ENCODE measurements around the gene ATE1. TPM values are rescaled to one million over a fixed set of nuclear protein-coding genes. Genes with fewer than 3 reads are reported as not detected.

Gene ATE1
- 10 to 100 TPM; 24.5 to 27.3 TPM for total RNA-seq
- 10 to 100 TPM; 29.1 to 35.4 (median 33.3) TPM for polyA plus RNA-seq (ENCODE audit: insufficient read length in 6 of 6)
- long read RNA-seq, donor 1, full-length matches to known transcripts: 2 of 8 reads
- long read RNA-seq, donor 1, partial matches to known transcripts: 6 of 8 reads
- long read RNA-seq, donor 1, other reads (novel, unspliced or antisense): 0 of 8 reads
- long read RNA-seq, donor 2, full-length matches to known transcripts: 3 of 33 reads
- long read RNA-seq, donor 2, partial matches to known transcripts: 30 of 33 reads
- long read RNA-seq, donor 2, other reads (novel, unspliced or antisense): 0 of 33 reads
- long read RNA-seq, donor 3, full-length matches to known transcripts: 2 of 2 reads
- long read RNA-seq, donor 3, partial matches to known transcripts: 0 of 2 reads
- long read RNA-seq, donor 3, other reads (novel, unspliced or antisense): 0 of 2 reads
- long read RNA-seq, donor 4, full-length matches to known transcripts: 2 of 4 reads
- long read RNA-seq, donor 4, partial matches to known transcripts: 1 of 4 reads
- long read RNA-seq, donor 4, other reads (novel, unspliced or antisense): 1 of 4 reads
- long read RNA-seq, donor 5, full-length matches to known transcripts: 5 of 14 reads
- long read RNA-seq, donor 5, partial matches to known transcripts: 0 of 14 reads
- long read RNA-seq, donor 5, other reads (novel, unspliced or antisense): 9 of 14 reads
- long read RNA-seq, donor 6, full-length matches to known transcripts: 4 of 4 reads
- long read RNA-seq, donor 6, partial matches to known transcripts: 0 of 4 reads
- long read RNA-seq, donor 6, other reads (novel, unspliced or antisense): 0 of 4 reads
- long read RNA-seq, donor 7, partial matches to known transcripts: 9 of 11 reads
- long read RNA-seq, donor 7, other reads (novel, unspliced or antisense): 0 of 11 reads
- long read RNA-seq, donor 8, full-length matches to known transcripts: 1 of 8 reads
- long read RNA-seq, donor 8, partial matches to known transcripts: 7 of 8 reads
- long read RNA-seq, donor 8, other reads (novel, unspliced or antisense): 0 of 8 reads
- long read RNA-seq, donor 9: 0 reads
- long read RNA-seq, donor 10, partial matches to known transcripts: 2 of 5 reads
- long read RNA-seq, donor 10, other reads (novel, unspliced or antisense): 3 of 5 reads
- long read RNA-seq, donor 11, full-length matches to known transcripts: 4 of 4 reads
- long read RNA-seq, donor 11, partial matches to known transcripts: 0 of 4 reads
- long read RNA-seq, donor 11, other reads (novel, unspliced or antisense): 0 of 4 reads
- long read RNA-seq, donor 12, full-length matches to known transcripts: 5 of 5 reads
- long read RNA-seq, donor 12, partial matches to known transcripts: 0 of 5 reads
- long read RNA-seq, donor 12, other reads (novel, unspliced or antisense): 0 of 5 reads

GRCh38 chr10:121927841-121928527 lies at the start of gene ATE1:
Gene ATE1, minus strand, starts transcription at chr10:121928031. Its CDS starts 82 bp downstream, at chr10:121927949.
- no peak for TF ChIP-seq CTCF (IDR thresholded peaks at IDR 0.05)
- Histone ChIP-seq H3K27ac (peak within 1 kb of the TSS; percentile 97 to 99), H3K4me1 (peaks cover 5 to 22% of the 10 kb centered on the region in 2 donors), H3K36me3 (peaks cover 0 to 8% of the 10 kb centered on the region in 2 donors), H3K4me3 (peak within 1 kb of the TSS; percentile 95 to 99), H3K9me3 (no peaks in the 10 kb centered on the region), H3K27me3 (no peaks in the 10 kb centered on the region)
- peak; percentile 96 for ATAC-seq
- intact Hi-C loops (cut with DNase I): no loop called here
- DNase-seq: peak; percentile 91 to 98 (median 94)

- intact Hi-C loops (cut with DNase I): no loop called here
- no peak for ATAC-seq
- Histone ChIP-seq H3K9me3 (no peaks in the 10 kb centered on the region), H3K4me1 (peaks cover 8 to 29% of the 10 kb centered on the region in 2 donors), H3K27me3 (no peaks in the 10 kb centered on the region), H3K4me3 (no peak overlapping the region), H3K27ac (no peak overlapping the region), H3K36me3 (no peaks in the 10 kb centered on the region)
- TF ChIP-seq CTCF (IDR thresholded peaks at IDR 0.05): no peak
- DNase-seq: no peak
Observed at GRCh38 chr10:121976607-121977006, 48.8 kb upstream of the ATE1 start.

GRCh38 chr10:121975295-121976086 lies 47.7 kb upstream of the ATE1 start:
- DNase-seq (no peak), ATAC-seq (peak; percentile 16)
- Histone ChIP-seq H3K4me1 (peaks cover 8 to 29% of the 10 kb centered on the region in 2 donors), H3K27ac (peak overlapping the region; percentile 93 to 96), H3K4me3 (peak overlapping the region; percentile 83 to 89), H3K36me3 (peaks cover 0 to 9% of the 10 kb centered on the region in 2 donors), H3K9me3 (no peaks in the 10 kb centered on the region), H3K27me3 (no peaks in the 10 kb centered on the region)
- peak in 1 of 2 donors; percentile 61 for TF ChIP-seq CTCF (IDR thresholded peaks at IDR 0.05)
- intact Hi-C loops (cut with DNase I): no loop called here

Measured in left lung (tissue), 14 donors.